Neural cell (in vitro differentiated cells): ENCODE measurements around the gene GLRX5.
"Not testable (repeated sequence)": the region's sequence is repeated elsewhere in the genome, so short reads cannot be mapped to it uniquely, and the experiment has no call there.

Source experiments
- EZH2 ChIP-seq: fragments of 200-600, 300-800 bp; shearing (Covaris generic), sonication (generic); IDR thresholded peaks from 2 replicates; pipeline ENCODE4 v1.6.1; 2014; ENCODE audit warnings: antibody characterized with exemption, low read length, borderline replicate concordance, mild to moderate bottlenecking; ENCODE audit not compliant: insufficient read depth, poor library complexity, severe bottlenecking
- MXI1 ChIP-seq: fragments of 450-650 bp; conservative IDR thresholded peaks from 2 replicates; pipeline ENCODE4 v1.6.1; 2014; ENCODE audit warnings: antibody characterized with exemption, mild to moderate bottlenecking; ENCODE audit not compliant: poor library complexity, severe bottlenecking
- POLR2AphosphoS5 ChIP-seq: IDR thresholded peaks from 2 replicates; pipeline ENCODE4 v1.6.1; 2012
- RAD21 ChIP-seq: fragments of 450-650 bp; conservative IDR thresholded peaks from 2 replicates; pipeline ENCODE4 v1.6.1; 2014; ENCODE audit warnings: antibody characterized with exemption, mild to moderate bottlenecking, moderate library complexity
- SMC3 ChIP-seq: fragments of 450-650 bp; conservative IDR thresholded peaks from 2 replicates; pipeline ENCODE4 v1.6.1; 2014; ENCODE audit warnings: antibody characterized with exemption, mild to moderate bottlenecking, moderate library complexity; ENCODE audit not compliant: poor library complexity
- TAF1 ChIP-seq: IDR thresholded peaks from 2 replicates; pipeline ENCODE4 v1.6.1; 2012; ENCODE audit warnings: low read depth
- TF ChIP-seq, protein P1 (sequence below): fragments of 450-650 bp; IDR thresholded peaks from 2 replicates; pipeline ENCODE4 v1.5.1; 2014; ENCODE audit warnings: antibody characterized with exemption, mild to moderate bottlenecking, moderate library complexity; ENCODE audit not compliant: poor library complexity, severe bottlenecking
- TF ChIP-seq, protein P2 (sequence below): IDR thresholded peaks from 2 replicates; pipeline ENCODE4 v1.6.1; 2012; ENCODE audit warnings: borderline replicate concordance

DNA sequence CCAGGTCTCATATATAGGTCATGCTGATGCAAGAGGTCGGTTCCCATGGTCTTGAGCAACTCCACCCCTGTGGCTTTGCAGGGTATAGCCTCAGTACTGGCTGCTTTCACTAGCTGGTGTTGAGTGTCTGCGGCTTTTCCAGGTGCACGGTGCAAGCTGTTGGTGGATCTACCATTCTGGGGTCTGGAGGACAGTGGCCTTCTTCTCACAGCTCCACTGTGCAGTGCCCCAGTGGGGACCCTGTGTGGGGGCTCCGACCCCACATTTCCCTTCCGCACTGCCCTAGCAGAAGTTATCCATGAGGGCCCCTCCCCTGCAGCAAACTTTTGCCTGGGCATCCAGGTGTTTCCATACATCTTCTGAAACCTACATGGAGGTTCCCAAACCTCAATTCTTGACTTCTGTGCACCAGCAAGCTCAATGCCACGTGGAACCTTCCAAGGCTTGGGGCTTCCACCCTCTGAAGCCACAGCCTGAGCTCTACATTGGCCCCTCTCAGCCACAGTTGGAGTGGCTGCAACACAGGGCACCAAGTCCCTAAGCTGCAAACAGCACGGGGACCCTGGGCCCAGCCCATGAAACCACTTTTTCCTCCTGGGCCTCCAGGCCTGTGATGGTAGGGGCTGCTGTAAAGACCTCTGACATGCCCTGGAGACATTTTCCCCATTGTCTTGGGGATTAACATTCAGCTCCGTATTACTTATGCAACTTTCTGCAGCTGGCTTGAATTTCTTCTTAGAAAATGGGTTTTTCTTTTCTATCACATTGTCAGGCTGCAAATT is 49.2 kb downstream of the GLRX5 start:
- TF ChIP-seq, protein P1, sequence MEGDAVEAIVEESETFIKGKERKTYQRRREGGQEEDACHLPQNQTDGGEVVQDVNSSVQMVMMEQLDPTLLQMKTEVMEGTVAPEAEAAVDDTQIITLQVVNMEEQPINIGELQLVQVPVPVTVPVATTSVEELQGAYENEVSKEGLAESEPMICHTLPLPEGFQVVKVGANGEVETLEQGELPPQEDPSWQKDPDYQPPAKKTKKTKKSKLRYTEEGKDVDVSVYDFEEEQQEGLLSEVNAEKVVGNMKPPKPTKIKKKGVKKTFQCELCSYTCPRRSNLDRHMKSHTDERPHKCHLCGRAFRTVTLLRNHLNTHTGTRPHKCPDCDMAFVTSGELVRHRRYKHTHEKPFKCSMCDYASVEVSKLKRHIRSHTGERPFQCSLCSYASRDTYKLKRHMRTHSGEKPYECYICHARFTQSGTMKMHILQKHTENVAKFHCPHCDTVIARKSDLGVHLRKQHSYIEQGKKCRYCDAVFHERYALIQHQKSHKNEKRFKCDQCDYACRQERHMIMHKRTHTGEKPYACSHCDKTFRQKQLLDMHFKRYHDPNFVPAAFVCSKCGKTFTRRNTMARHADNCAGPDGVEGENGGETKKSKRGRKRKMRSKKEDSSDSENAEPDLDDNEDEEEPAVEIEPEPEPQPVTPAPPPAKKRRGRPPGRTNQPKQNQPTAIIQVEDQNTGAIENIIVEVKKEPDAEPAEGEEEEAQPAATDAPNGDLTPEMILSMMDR: not testable (repeated sequence)
- TF ChIP-seq TAF1, MXI1, EZH2, POLR2AphosphoS5, SMC3, RAD21: not testable (repeated sequence)
- TF ChIP-seq, protein P2, sequence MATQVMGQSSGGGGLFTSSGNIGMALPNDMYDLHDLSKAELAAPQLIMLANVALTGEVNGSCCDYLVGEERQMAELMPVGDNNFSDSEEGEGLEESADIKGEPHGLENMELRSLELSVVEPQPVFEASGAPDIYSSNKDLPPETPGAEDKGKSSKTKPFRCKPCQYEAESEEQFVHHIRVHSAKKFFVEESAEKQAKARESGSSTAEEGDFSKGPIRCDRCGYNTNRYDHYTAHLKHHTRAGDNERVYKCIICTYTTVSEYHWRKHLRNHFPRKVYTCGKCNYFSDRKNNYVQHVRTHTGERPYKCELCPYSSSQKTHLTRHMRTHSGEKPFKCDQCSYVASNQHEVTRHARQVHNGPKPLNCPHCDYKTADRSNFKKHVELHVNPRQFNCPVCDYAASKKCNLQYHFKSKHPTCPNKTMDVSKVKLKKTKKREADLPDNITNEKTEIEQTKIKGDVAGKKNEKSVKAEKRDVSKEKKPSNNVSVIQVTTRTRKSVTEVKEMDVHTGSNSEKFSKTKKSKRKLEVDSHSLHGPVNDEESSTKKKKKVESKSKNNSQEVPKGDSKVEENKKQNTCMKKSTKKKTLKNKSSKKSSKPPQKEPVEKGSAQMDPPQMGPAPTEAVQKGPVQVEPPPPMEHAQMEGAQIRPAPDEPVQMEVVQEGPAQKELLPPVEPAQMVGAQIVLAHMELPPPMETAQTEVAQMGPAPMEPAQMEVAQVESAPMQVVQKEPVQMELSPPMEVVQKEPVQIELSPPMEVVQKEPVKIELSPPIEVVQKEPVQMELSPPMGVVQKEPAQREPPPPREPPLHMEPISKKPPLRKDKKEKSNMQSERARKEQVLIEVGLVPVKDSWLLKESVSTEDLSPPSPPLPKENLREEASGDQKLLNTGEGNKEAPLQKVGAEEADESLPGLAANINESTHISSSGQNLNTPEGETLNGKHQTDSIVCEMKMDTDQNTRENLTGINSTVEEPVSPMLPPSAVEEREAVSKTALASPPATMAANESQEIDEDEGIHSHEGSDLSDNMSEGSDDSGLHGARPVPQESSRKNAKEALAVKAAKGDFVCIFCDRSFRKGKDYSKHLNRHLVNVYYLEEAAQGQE: not testable (repeated sequence)
